OCI-LY3 (cell line): ENCODE results near the gene LPCAT2.

Source experiments
- H2AFZ ChIP-seq: fragments of 200-600, 300-600 bp; shearing (Covaris generic); 2 replicates; pipeline ENCODE4 v1.6.0; 2014; ENCODE audit warnings: antibody characterized with exemption, low read depth, low read length
- H3K27ac ChIP-seq: fragments of 200-600, 300-600 bp; sonication (generic); 2 replicates; pipeline ENCODE4 v1.5.1; 2014; ENCODE audit warnings: mild to moderate bottlenecking, low read length, moderate library complexity, mixed read lengths
- H3K27me3 ChIP-seq: fragments of 200-600, 300-600 bp; sonication (generic); 2 replicates; pipeline ENCODE4 v1.6.1; 2014; ENCODE audit warnings: low read depth, low read length, mixed read lengths
- H3K36me3 ChIP-seq: fragments of 200-600, 300-600 bp; sonication (generic); replicated peaks from 2 replicates; pipeline ENCODE3; 2014; ENCODE audit warnings: low read depth, low read length, mixed read lengths
- H3K4me1 ChIP-seq: fragments of 300-600, 200-600 bp; sonication (generic); 2 replicates; pipeline ENCODE4 v1.6.1; 2014; ENCODE audit warnings: low read length, mixed read lengths
- H3K4me2 ChIP-seq: fragments of 200-600, 300-600 bp; sonication (generic); 2 replicates; pipeline ENCODE4 v1.6.1; 2014; ENCODE audit warnings: low read length, mixed read lengths
- H3K4me3 ChIP-seq: fragments of 300-600, 200-600 bp; sonication (generic); 2 replicates; pipeline ENCODE4 v1.5.1; 2014; ENCODE audit warnings: antibody characterized with exemption, mild to moderate bottlenecking, low read length, moderate library complexity
- H3K79me2 ChIP-seq: fragments of 300-600, 200-600 bp; shearing (Covaris generic); 2 replicates; pipeline ENCODE4 v1.6.1; 2014; ENCODE audit warnings: mild to moderate bottlenecking, low read length, mixed read lengths
- H3K9ac ChIP-seq: fragments of 300-600, 200-600 bp; shearing (Covaris generic); 2 replicates; pipeline ENCODE4 v1.6.0; 2014; ENCODE audit warnings: mild to moderate bottlenecking, low read length, moderate library complexity
- H3K9me3 ChIP-seq: fragments of 200-600, 300-600 bp; shearing (Covaris generic); 2 replicates; pipeline ENCODE4 v1.6.1; 2014; ENCODE audit warnings: low read length, mixed read lengths; ENCODE audit not compliant: insufficient read depth
- H4K20me1 ChIP-seq: fragments of 200-600, 300-600 bp; sonication (generic); 2 replicates; pipeline ENCODE4 v1.6.1; 2016; ENCODE audit warnings: low read length, mixed read lengths; ENCODE audit not compliant: insufficient read depth
- CTCF ChIP-seq: fragments of 200-600, 300-600 bp; sonication (generic); IDR thresholded peaks from 2 replicates; pipeline ENCODE4 v1.5.1; 2014; ENCODE audit warnings: antibody characterized with exemption, low read length, low read depth
- EZH2phosphoT487 ChIP-seq: fragments of 200-600 bp; shearing (Covaris generic); IDR thresholded peaks from 2 replicates; pipeline ENCODE4 v1.6.1; 2018; ENCODE audit warnings: antibody characterized with exemption, mixed run types, low read depth

The LPCAT2 gene

GRCh38 chr16:55622930-55623561, 114.2 kb downstream of the LPCAT2 start:
- no peak for TF ChIP-seq CTCF
- no peak for TF ChIP-seq EZH2phosphoT487
- no peaks in the 10 kb centered on the region for H3K79me2 ChIP-seq
- H3K9me3 ChIP-seq: no peaks in the 10 kb centered on the region
- H3K4me3 ChIP-seq: no peak overlapping the region
- no peak overlapping the region for H3K9ac ChIP-seq
- no peak overlapping the region for H2AFZ ChIP-seq
- H3K36me3 ChIP-seq: no peaks in the 10 kb centered on the region
- no peaks in the 10 kb centered on the region for H4K20me1 ChIP-seq
- H3K27me3 ChIP-seq: no peaks in the 10 kb centered on the region
- no peak overlapping the region for H3K27ac ChIP-seq
- no peak overlapping the region for H3K4me2 ChIP-seq
- H3K4me1 ChIP-seq: no peaks in the 10 kb centered on the region

GRCh38 chr16:55623640-55624039, 114.8 kb downstream of the LPCAT2 start:
- H3K27me3 ChIP-seq: no peaks in the 10 kb centered on the region
- no peaks in the 10 kb centered on the region for H3K36me3 ChIP-seq
- H3K9ac ChIP-seq: no peak overlapping the region
- H3K9me3 ChIP-seq: no peaks in the 10 kb centered on the region
- no peak overlapping the region for H3K4me3 ChIP-seq
- no peak overlapping the region for H2AFZ ChIP-seq
- no peak for TF ChIP-seq EZH2phosphoT487
- H3K4me2 ChIP-seq: no peak overlapping the region
- H3K27ac ChIP-seq: no peak overlapping the region
- no peaks in the 10 kb centered on the region for H4K20me1 ChIP-seq
- no peaks in the 10 kb centered on the region for H3K4me1 ChIP-seq
- no peaks in the 10 kb centered on the region for H3K79me2 ChIP-seq

GRCh38 chr16:55624696-55625095, 115.8 kb downstream of the LPCAT2 start:
- no peak overlapping the region for H3K4me3 ChIP-seq
- H3K27ac ChIP-seq: no peak overlapping the region
- no peaks in the 10 kb centered on the region for H3K4me1 ChIP-seq
- H3K36me3 ChIP-seq: no peaks in the 10 kb centered on the region
- no peaks in the 10 kb centered on the region for H3K79me2 ChIP-seq
- no peak overlapping the region for H3K9ac ChIP-seq
- H3K27me3 ChIP-seq: no peaks in the 10 kb centered on the region
- no peak overlapping the region for H2AFZ ChIP-seq
- no peaks in the 10 kb centered on the region for H3K9me3 ChIP-seq
- H4K20me1 ChIP-seq: no peaks in the 10 kb centered on the region
- H3K4me2 ChIP-seq: no peak overlapping the region
- TF ChIP-seq CTCF: no peak

GRCh38 chr16:55625843-55626242, 117.0 kb downstream of the LPCAT2 start:
- no peaks in the 10 kb centered on the region for H3K79me2 ChIP-seq
- no peaks in the 10 kb centered on the region for H4K20me1 ChIP-seq
- no peaks in the 10 kb centered on the region for H3K27me3 ChIP-seq
- H2AFZ ChIP-seq: no peak overlapping the region
- no peaks in the 10 kb centered on the region for H3K9me3 ChIP-seq
- no peaks in the 10 kb centered on the region for H3K36me3 ChIP-seq
- H3K4me1 ChIP-seq: no peaks in the 10 kb centered on the region
- H3K9ac ChIP-seq: no peak overlapping the region
- TF ChIP-seq CTCF (no peak), EZH2phosphoT487 (no peak)
- H3K4me3 ChIP-seq: no peak overlapping the region
- no peak overlapping the region for H3K27ac ChIP-seq
- no peak overlapping the region for H3K4me2 ChIP-seq
